Gastrocnemius medialis (tissue), 4 donors: ENCODE data around the gene MBTPS1. TPM values are rescaled to one million over a fixed set of nuclear protein-coding genes. Genes with fewer than 3 reads are reported as not detected.

ENCODE experiments used
- ATAC-seq, 2 donors: fragments of 150-250 bp; one replicate each; pipeline ENCODE4 v1.9.1; 2016
- DNase-seq, 2 donors: peaks; one replicate each; pipeline ENCODE4 v3.0.0-alpha.2; 2019
- H3K27ac ChIP-seq, 4 donors: fragments of 200-600 bp; sonication (generic); 1 replicate in 1 of 4; 2 replicates in 3 of 4; pipeline ENCODE4 v1.5.1; 2016 to 2018; ENCODE audit warnings: mild to moderate bottlenecking in 2 of 4, moderate library complexity in 1 of 4
- H3K27me3 ChIP-seq, 3 donors: fragments of 200-600 bp; sonication (generic) in 2 of 3; 1 replicate in 1 of 3; 2 replicates in 2 of 3; pipeline versions ENCODE4 v1.5.1 to v1.6.0; 2016 to 2019; ENCODE audit warnings: mild to moderate bottlenecking in 1 of 3, moderate library complexity in 1 of 3
- H3K36me3 ChIP-seq, 2 donors: fragments of 200-600 bp; sonication (generic) in 1 of 2; one replicate each; pipeline ENCODE4 v1.5.1; 2017 to 2018
- H3K4me1 ChIP-seq, 2 donors: fragments of 200-600 bp; sonication (generic) in 1 of 2; one replicate each; pipeline ENCODE4 v1.5.1; 2016 to 2017; ENCODE audit warnings: mild to moderate bottlenecking in 2 of 2
- H3K4me3 ChIP-seq, 4 donors: fragments of 200-600 bp; sonication (generic) in 3 of 4; 1 replicate in 1 of 4; 2 replicates in 3 of 4; pipeline ENCODE4 v1.5.1; 2016 to 2019; ENCODE audit warnings: mild to moderate bottlenecking in 2 of 4
- H3K9me3 ChIP-seq, 3 donors: fragments of 200-600 bp; sonication (generic) in 2 of 3; 1 replicate in 1 of 3; 2 replicates in 2 of 3; pipeline ENCODE4 v1.5.1; 2016 to 2019
- POLR2A ChIP-seq, 2 donors: fragments of 450-650 bp; IDR thresholded peaks; one replicate each; pipeline ENCODE4 v1.6.1; 2017; ENCODE audit warnings: antibody characterized with exemption in 2 of 2, mild to moderate bottlenecking in 2 of 2, moderate library complexity in 2 of 2
- in situ Hi-C, 4 donors: fragments of 200-750 bp; cut with MboI; loops; one replicate each; pipeline versions ENCODE4 v1.15.0 to v1.8.0; 2017; ENCODE audit warnings: low sequenced_read_pairs in 4 of 4
- intact Hi-C: fragments of 100-400 bp; cut with DNase I; formaldehyde crosslinking; loops from one replicate; pipeline ENCODE4 v1.15.1; 2023; ENCODE audit warnings: low total_unique reads
- total RNA-seq, 4 donors: library from RNA; depleted of rRNA; stranded (reverse); fragments of >200 nt; gene quantifications; one replicate each; pipeline versions ENCODE4 v1.1.0 to v1.2.3, GENCODE V29; 2016
- TF ChIP-seq, protein P1 (sequence below), 5 experiments: fragments of 450-650 bp in 3 of 5; fragments of 200-600 bp in 2 of 5; sonication (generic) in 2 of 5; IDR thresholded peaks in 4 of 5; conservative IDR thresholded peaks in 1 of 5; 1 replicate in 4 of 5; 2 replicates in 1 of 5; pipeline ENCODE4 v1.5.1; 2016 to 2019; ENCODE audit warnings: antibody characterized with exemption in 5 of 5, mild to moderate bottlenecking in 3 of 5, moderate library complexity in 3 of 5

The MBTPS1 gene
- total RNA-seq, 4 donors from 2014 or later: 28.8 to 44.3 (median 38.5) TPM

DNA sequence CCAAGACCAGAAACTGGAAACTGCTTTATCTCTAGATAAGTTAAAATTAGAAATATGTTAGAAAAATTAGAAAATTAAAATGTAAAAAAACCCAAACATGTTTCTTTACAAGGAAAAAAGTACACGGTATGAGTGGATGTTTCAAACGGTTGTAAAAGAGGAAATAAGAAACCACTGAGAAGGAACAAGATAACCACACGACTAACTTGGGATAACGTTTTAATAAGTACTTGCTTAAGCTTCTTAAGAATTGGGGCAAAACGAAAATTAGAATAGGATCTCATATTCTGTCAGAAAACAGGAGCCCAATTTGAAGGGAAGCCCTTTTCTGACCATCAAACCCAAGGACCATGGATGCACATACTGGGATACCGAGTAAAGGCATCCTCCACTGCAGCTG, 31.0 kb downstream of the MBTPS1 start:
- Histone ChIP-seq H3K36me3 (peaks cover 0 to 88% of the 10 kb centered on the region in 2 donors), H3K9me3 (no peaks in the 10 kb centered on the region), H3K27ac (no peak overlapping the region), H3K4me3 (no peak overlapping the region), H3K27me3 (no peaks in the 10 kb centered on the region), H3K4me1 (peaks cover 0 to 1% of the 10 kb centered on the region in 2 donors)
- in situ Hi-C loops: loop anchor here (10.0 to 25.0 kb wide), 3 partner anchors 89 to 102 kb away; partner anchors contain the start of genes TAF1C (in 2 of the 4) and ADAD2 (in 1 of the 4)
- ATAC-seq (no peak), DNase-seq (no peak)
- intact Hi-C loops: loop anchor here (2.0 to 5.0 kb wide), 2 partner anchors 52 to 101 kb away; partner anchors contain the start of gene TAF1C
- TF ChIP-seq, protein P1, sequence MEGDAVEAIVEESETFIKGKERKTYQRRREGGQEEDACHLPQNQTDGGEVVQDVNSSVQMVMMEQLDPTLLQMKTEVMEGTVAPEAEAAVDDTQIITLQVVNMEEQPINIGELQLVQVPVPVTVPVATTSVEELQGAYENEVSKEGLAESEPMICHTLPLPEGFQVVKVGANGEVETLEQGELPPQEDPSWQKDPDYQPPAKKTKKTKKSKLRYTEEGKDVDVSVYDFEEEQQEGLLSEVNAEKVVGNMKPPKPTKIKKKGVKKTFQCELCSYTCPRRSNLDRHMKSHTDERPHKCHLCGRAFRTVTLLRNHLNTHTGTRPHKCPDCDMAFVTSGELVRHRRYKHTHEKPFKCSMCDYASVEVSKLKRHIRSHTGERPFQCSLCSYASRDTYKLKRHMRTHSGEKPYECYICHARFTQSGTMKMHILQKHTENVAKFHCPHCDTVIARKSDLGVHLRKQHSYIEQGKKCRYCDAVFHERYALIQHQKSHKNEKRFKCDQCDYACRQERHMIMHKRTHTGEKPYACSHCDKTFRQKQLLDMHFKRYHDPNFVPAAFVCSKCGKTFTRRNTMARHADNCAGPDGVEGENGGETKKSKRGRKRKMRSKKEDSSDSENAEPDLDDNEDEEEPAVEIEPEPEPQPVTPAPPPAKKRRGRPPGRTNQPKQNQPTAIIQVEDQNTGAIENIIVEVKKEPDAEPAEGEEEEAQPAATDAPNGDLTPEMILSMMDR (IDR thresholded peaks at IDR 0.05 in 4 of 5, conservative IDR thresholded peaks at IDR 0.05 in 1 of 5): no peak
- no peak for TF ChIP-seq POLR2A (IDR thresholded peaks at IDR 0.05)

DNA sequence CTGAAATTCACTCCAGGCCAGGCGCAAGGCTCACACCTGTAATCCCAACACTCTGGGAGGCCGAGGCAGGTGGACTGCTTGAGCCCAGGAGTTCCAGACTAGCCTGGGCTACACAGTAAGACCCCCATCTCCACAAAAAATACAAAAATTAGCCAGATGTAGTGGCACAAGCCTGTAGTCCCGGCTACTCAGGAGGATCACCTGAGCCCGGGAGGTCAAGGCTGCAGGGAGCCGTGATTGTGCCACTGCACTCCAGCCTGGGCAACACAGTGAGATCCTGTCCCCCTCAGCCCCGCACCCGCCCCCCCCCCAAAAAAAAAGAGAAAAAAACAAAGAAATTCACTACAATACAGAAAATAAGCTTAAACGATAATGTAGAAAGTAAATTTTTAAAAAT, 31.5 kb downstream of the MBTPS1 start:
- no peak overlapping the region for H3K27ac ChIP-seq
- intact Hi-C loops: loop anchor here (2.0 to 5.0 kb wide), 2 partner anchors 52 to 102 kb away; partner anchors contain the start of gene TAF1C

DNA sequence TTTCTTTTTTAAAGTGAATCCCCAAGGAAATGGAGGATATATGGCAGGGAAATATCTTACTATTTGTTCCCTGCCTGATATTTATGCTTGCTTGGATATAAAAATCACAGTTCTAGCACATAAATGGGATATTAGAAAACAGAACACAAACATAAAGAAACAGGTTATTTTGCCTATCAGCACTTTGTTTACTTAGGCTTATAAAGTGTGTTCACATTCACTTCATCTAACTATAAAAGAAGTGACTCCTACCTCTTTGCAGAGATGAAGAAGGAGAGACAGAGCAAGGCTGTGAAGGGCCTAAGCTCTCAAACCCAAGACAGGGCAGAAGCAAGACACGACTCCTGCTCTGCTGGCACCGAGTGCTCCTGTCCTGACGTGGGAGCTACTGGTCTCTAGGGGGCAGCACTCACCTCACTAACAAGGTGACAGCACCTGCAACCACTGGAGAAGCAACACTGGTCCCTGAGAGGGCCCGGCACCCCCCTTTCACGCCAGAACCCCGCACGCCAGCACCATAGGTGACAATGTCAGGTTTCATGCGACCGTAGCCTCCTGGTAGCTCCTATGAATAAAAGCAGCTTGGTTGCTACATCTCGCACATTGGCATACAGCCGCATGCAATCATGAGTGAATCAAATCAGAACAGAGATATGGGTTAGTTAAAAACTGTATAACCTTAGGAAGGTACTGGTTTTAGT, 32.0 kb downstream of the MBTPS1 start:
- Histone ChIP-seq H3K4me3 (no peak overlapping the region), H3K4me1 (peaks cover 0 to 12% of the 10 kb centered on the region in 2 donors), H3K9me3 (no peaks in the 10 kb centered on the region), H3K27ac (no peak overlapping the region), H3K36me3 (peaks cover 0 to 85% of the 10 kb centered on the region in 2 donors), H3K27me3 (no peaks in the 10 kb centered on the region)
- TF ChIP-seq, protein P1 (IDR thresholded peaks at IDR 0.05 in 4 of 5, conservative IDR thresholded peaks at IDR 0.05 in 1 of 5): peak; percentile 51 to 75 (median 57)
- TF ChIP-seq POLR2A (IDR thresholded peaks at IDR 0.05): no peak
- intact Hi-C loops: loop anchor here (2.0 to 5.0 kb wide), 2 partner anchors 53 to 102 kb away; partner anchors contain the start of gene TAF1C
- in situ Hi-C loops: loop anchor here (10.0 to 25.0 kb wide), 3 partner anchors 90 to 103 kb away; partner anchors contain the start of genes TAF1C (in 2 of the 4) and ADAD2 (in 1 of the 4)
- DNase-seq (peak in 1 of 2 donors; percentile 69), ATAC-seq (peak; percentile 41 to 66)

More for the DNA sequence above, 31.5 kb downstream of the MBTPS1 start:
- Histone ChIP-seq H3K4me1 (peaks cover 0 to 6% of the 10 kb centered on the region in 2 donors), H3K9me3 (no peaks in the 10 kb centered on the region), H3K4me3 (no peak overlapping the region), H3K36me3 (peaks cover 0 to 85% of the 10 kb centered on the region in 2 donors), H3K27me3 (no peaks in the 10 kb centered on the region)
- DNase-seq (no peak), ATAC-seq (no peak)
- TF ChIP-seq, protein P1 (IDR thresholded peaks at IDR 0.05 in 4 of 5, conservative IDR thresholded peaks at IDR 0.05 in 1 of 5): no peak
- TF ChIP-seq POLR2A (IDR thresholded peaks at IDR 0.05): no peak
- in situ Hi-C loops: loop anchor here (10.0 to 25.0 kb wide), 3 partner anchors 90 to 102 kb away; partner anchors contain the start of genes TAF1C (in 2 of the 4) and ADAD2 (in 1 of the 4)

DNA sequence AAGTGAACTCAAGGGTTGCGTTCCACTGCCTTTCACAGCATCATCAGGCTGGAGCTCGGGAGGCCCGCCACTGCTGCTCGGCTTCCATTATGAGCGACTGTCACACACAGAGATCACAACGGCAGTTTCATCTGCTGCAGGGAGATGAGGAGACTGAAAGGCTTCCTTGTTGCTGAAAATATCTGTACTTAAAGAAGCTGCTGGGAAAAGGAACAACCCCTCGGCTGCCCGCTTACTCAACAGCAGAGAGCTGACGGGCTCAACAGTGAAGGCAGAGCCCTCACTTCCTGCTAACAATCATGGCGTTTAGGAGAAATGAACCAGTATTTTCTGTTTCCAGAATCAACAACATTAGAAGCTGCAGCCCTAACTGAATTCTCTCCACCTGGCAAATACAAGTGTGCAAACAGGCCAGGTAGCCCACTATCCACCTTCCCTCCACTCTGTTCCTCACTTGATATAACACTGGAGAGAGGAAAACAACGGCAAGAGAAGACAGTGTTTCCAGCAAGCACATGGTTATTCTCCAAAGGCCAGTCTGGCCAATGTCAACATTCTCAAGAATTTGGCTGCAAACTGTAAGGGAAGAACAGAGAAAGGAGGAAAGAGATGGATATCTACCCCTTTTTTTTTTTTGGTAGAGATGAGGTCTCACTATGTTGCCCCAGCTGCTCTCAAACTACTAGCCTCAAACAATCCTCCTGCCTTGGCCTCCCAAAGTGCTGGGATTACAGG, 33.7 kb downstream of the MBTPS1 start:
- Histone ChIP-seq H3K4me3 (no peak overlapping the region), H3K27me3 (no peaks in the 10 kb centered on the region), H3K27ac (no peak overlapping the region), H3K9me3 (no peaks in the 10 kb centered on the region), H3K36me3 (peaks cover 0 to 78% of the 10 kb centered on the region in 2 donors), H3K4me1 (peaks cover 0 to 16% of the 10 kb centered on the region in 2 donors)
- DNase-seq: no peak
- no peak for TF ChIP-seq POLR2A (IDR thresholded peaks at IDR 0.05)
- TF ChIP-seq, protein P1 (IDR thresholded peaks at IDR 0.05 in 4 of 5, conservative IDR thresholded peaks at IDR 0.05 in 1 of 5): no peak
- in situ Hi-C loops (loop anchor here (10.0 to 25.0 kb wide), 3 partner anchors 92 to 104 kb away; partner anchors contain the start of genes TAF1C (in 2 of the 4) and ADAD2 (in 1 of the 4)), intact Hi-C loops (no loop called here)
- no peak for ATAC-seq
